ENCODE measurements around the gene ANO5.

DNA sequence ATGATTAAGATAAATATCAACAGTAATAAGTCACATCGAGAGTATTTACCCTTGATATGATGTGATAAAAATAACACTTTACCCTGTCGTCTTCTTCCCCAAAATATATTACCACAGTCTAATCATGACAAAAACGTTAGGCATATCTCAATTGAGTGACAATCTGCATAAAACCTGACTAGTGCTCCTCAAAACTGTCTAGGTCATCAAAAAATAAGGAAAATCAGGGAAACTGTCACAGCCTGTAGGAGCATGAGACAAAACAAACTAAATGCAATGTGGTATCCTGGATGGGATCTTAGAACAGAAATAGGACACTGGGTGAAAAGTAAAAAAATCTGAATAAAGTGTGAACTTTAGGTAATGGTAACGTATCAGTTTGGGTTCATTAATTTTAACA lies 19.4 kb upstream of the ANO5 start:
- TF ChIP-seq, protein P1, sequence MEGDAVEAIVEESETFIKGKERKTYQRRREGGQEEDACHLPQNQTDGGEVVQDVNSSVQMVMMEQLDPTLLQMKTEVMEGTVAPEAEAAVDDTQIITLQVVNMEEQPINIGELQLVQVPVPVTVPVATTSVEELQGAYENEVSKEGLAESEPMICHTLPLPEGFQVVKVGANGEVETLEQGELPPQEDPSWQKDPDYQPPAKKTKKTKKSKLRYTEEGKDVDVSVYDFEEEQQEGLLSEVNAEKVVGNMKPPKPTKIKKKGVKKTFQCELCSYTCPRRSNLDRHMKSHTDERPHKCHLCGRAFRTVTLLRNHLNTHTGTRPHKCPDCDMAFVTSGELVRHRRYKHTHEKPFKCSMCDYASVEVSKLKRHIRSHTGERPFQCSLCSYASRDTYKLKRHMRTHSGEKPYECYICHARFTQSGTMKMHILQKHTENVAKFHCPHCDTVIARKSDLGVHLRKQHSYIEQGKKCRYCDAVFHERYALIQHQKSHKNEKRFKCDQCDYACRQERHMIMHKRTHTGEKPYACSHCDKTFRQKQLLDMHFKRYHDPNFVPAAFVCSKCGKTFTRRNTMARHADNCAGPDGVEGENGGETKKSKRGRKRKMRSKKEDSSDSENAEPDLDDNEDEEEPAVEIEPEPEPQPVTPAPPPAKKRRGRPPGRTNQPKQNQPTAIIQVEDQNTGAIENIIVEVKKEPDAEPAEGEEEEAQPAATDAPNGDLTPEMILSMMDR (conservative IDR thresholded peaks at IDR 0.05; ENCODE audit: low read length): no peak
- TF ChIP-seq EZH2phosphoT487 (IDR thresholded peaks at IDR 0.05; ENCODE audit: borderline replicate concordance, low read depth, low read length): no peak

All from OCI-LY7 (cell line).